ENCODE measurements around the gene P2RY2. TPM values are rescaled to one million over a fixed set of nuclear protein-coding genes. Genes with fewer than 3 reads are reported as not detected.

The P2RY2 gene
- total RNA-seq, 1 experiment from 2014 or later: 0.26 TPM

DNA sequence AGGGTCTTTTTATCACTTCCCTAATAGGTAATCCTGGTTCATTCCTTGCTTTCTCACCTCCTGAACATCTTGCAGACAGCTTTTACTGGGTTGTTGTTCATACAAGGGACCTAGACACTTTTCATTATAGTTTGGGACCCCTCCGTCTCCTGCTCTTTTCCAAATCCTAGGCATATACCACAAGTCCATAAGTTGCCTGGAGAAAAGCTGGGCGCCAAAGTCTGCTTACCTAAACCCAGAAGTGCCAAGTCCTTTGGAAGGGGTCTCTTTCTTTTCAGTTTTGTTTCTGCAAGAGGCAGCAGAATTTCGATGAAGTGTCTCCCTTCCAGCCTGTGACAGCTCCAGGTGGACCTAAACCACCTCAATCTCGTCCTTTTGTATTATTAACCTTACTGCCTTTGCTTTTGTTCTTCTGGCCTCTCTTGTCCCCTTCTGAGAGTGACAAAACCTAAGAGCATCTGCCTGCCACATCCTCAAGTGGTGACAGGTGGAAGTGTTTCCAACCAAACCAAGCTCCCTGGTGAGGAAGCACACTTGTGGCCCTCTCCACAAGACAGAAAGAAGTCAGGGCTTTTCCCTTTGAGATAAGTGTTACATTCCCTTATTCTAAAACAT lies 34.6 kb downstream of the P2RY2 start:
- no peak overlapping the region for H2BK5ac ChIP-seq (ENCODE audit: insufficient read length, low read length)
- no peaks in the 10 kb centered on the region for H3K79me1 ChIP-seq (ENCODE audit: insufficient read depth, low read depth, low read length, poor library complexity, severe bottlenecking)
- no peaks in the 10 kb centered on the region for H4K20me1 ChIP-seq (ENCODE audit: control insufficient read depth, insufficient read depth, insufficient read length)
- H3K4me3 Mint-ChIP-seq: no peak overlapping the region
- H4K5ac ChIP-seq (ENCODE audit: insufficient read length, low read depth, low read length): no peak overlapping the region
- H3K56ac ChIP-seq (ENCODE audit: insufficient read length, low read depth, low read length): no peak overlapping the region
- WGBS (ENCODE audit: extremely low coverage, insufficient read length, low lambda C conversion rate): no CpG with 5 or more reads among the region's 4 CpGs
- H2BK12ac ChIP-seq (ENCODE audit: insufficient read length, low read depth, low read length): no peak overlapping the region
- H3K4me2 ChIP-seq (ENCODE audit: insufficient read depth, insufficient read length, low read length): no peak overlapping the region
- H4K8ac ChIP-seq (replicated peaks; ENCODE audit: insufficient read length, low read depth, low read length): no peak overlapping the region
- H3K36me3 Mint-ChIP-seq (ENCODE audit: insufficient read depth in 1 of 3, low read depth in 3 of 3): no peaks in the 10 kb centered on the region
- no peaks in the 10 kb centered on the region for H3K9me3 Mint-ChIP-seq
- H3K23me2 ChIP-seq (ENCODE audit: insufficient read length, low read depth, low read length, poor library complexity, severe bottlenecking): no peaks in the 10 kb centered on the region
- H3K9ac ChIP-seq (ENCODE audit: extremely low read depth, insufficient read length, low read length): no peak overlapping the region
- H2BK15ac ChIP-seq (ENCODE audit: low read depth, low read length): no peak overlapping the region
- no peaks in the 10 kb centered on the region for H3K4me1 ChIP-seq (ENCODE audit: insufficient read depth, low read length)
- no peak overlapping the region for H3K14ac ChIP-seq (ENCODE audit: insufficient read depth, low read length)
- H3K18ac ChIP-seq (ENCODE audit: insufficient read length, low read depth, low read length): no peak overlapping the region
- no peaks in the 10 kb centered on the region for H3K27me3 ChIP-seq (ENCODE audit: insufficient read depth, low read length)
- no peaks in the 10 kb centered on the region for H3K9me3 ChIP-seq (ENCODE audit: control insufficient read depth, low read depth, low read length)
- no peak overlapping the region for H4K91ac ChIP-seq (ENCODE audit: insufficient read length, low read depth, low read length)
- peaks cover 3 to 9% of the 10 kb centered on the region in 2 experiments; a peak in 3 of 4 replicates for H3K4me1 Mint-ChIP-seq
- no peak overlapping the region for H3K23ac ChIP-seq (ENCODE audit: insufficient read length, low read depth, low read length)
- no peak overlapping the region for H3K27ac ChIP-seq (ENCODE audit: insufficient read length, low read depth, low read length)
- H2AFZ ChIP-seq (ENCODE audit: low read length): no peak overlapping the region
- H2BK20ac ChIP-seq (ENCODE audit: low read depth, low read length, poor library complexity, severe bottlenecking): no peak overlapping the region
- H3T11ph ChIP-seq (ENCODE audit: low read length): no peak overlapping the region
- H3K27ac Mint-ChIP-seq: peak overlapping the region in 1 of 3 experiments; percentile 32; a peak in 1 of 7 replicates
- H3K79me2 ChIP-seq (ENCODE audit: insufficient read depth, low read length): no peaks in the 10 kb centered on the region
- no peak overlapping the region for H3K4ac ChIP-seq (ENCODE audit: low read depth, low read length)
- DNase-seq: peak; percentile 39
- no peak overlapping the region for H2AK5ac ChIP-seq (ENCODE audit: insufficient read length, low read length)
- no peak overlapping the region for H2BK120ac ChIP-seq (ENCODE audit: low read depth, low read length, poor library complexity, severe bottlenecking)
- H3K27me3 Mint-ChIP-seq (ENCODE audit: low read depth): no peaks in the 10 kb centered on the region; the same call in 1 of the 2 replicates
- peak; percentile 41; the same call in 1 of the 3 replicates for TF ChIP-seq CTCF (conservative IDR thresholded peaks at IDR 0.05)
